Ishikawa (cell line): ENCODE data around the gene KSR2.

Experiments used
- CREB1 ChIP-seq: IDR thresholded peaks from 2 replicates; pipeline ENCODE4 v1.6.1; 2012; ENCODE audit warnings: low read depth
- TAF1 ChIP-seq: IDR thresholded peaks from 2 replicates; pipeline ENCODE4 v1.6.1; 2012; ENCODE audit warnings: low read depth, mild to moderate bottlenecking
- TEAD4 ChIP-seq: IDR thresholded peaks from 2 replicates; pipeline ENCODE4 v1.6.1; 2012
- ZBTB7A ChIP-seq: IDR thresholded peaks from 2 replicates; pipeline ENCODE4 v1.6.1; 2012; ENCODE audit warnings: low read depth
- TF ChIP-seq, protein P1 (sequence below): IDR thresholded peaks from 2 replicates; pipeline ENCODE4 v1.6.1; 2012

DNA sequence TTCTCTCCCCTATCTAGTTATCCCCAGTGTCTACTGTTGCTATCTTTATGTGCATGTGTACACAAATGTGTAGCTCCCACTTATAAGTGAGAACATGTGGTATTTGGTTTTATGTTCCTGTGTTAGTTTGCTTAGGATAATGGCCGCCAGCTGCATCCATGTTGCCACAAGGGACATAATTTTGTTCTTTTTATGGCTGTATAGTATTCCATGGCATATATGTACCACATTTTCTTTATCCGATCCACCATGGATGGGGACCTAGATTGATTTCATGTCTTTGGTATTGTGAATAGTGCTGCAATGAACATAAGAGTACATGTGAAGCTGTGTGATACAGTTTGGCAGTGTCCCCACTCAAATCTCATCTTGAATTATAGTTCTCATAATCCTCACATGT lies 218.1 kb downstream of the KSR2 start:
- TF ChIP-seq TEAD4 (no peak), ZBTB7A (no peak), CREB1 (no peak), TAF1 (no peak)
- TF ChIP-seq, protein P1, sequence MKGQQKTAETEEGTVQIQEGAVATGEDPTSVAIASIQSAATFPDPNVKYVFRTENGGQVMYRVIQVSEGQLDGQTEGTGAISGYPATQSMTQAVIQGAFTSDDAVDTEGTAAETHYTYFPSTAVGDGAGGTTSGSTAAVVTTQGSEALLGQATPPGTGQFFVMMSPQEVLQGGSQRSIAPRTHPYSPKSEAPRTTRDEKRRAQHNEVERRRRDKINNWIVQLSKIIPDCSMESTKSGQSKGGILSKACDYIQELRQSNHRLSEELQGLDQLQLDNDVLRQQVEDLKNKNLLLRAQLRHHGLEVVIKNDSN: no peak
